ENCODE data around the gene DAB2.

Gene DAB2

GRCh38 chr5:39448506-39449128 is 23.8 kb upstream of the DAB2 start:
- TF ChIP-seq CTCF (IDR thresholded peaks at IDR 0.05; ENCODE audit: low read depth, low read length), result no peak
- no peak overlapping the region for H3K4me3 ChIP-seq (ENCODE audit: low read depth, low read length)

DNA sequence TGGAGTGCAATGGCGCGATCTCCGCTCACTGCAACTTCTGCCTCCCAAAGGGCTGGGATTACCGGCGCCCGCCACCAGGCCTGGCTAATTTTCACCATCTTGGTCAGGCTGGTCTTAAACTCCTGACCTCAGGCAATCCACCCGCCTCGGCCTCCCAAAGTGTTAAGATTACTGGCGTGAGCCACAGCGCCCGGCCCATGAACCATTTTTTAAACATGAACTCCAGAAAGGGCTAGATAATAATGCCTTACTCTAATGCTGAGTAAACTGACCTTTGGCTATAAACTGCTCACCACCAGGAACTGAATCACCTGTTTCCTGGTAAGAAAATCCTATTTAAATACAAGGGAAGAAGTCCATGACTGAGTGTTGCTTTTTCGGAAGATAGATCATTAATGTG is 23.2 kb upstream of the DAB2 start:
- no peak for TF ChIP-seq CTCF (IDR thresholded peaks at IDR 0.05; ENCODE audit: low read depth, low read length)
- H3K4me3 ChIP-seq (ENCODE audit: low read depth, low read length), result no peak overlapping the region

- no peak overlapping the region for H3K4me3 ChIP-seq (ENCODE audit: low read depth, low read length)
- TF ChIP-seq CTCF (IDR thresholded peaks at IDR 0.05; ENCODE audit: low read depth, low read length), result no peak
Measured at GRCh38 chr5:39447059-39447458, 22.3 kb upstream of the DAB2 start.

DNA sequence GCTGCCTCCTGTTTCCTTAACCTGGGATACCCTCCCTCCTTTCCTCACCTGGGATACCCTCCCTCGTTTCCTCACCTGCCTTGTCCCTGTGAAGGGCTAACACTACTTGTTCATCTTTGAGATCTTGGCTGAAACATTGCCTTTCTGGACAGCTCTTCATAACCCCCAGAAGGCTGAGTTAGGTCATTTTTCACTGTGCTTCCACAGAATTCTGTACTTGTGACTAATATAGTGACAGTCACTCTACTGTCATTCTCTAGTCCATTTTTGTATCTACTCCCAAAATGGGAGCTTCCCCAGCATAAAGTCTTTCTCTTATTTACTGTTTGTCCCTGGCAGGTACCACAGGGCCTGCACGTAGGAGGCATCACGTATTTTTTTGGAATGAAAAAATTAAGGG is 21.5 kb upstream of the DAB2 start:
- TF ChIP-seq CTCF (IDR thresholded peaks at IDR 0.05; ENCODE audit: low read depth, low read length), result no peak
- no peak overlapping the region for H3K4me3 ChIP-seq (ENCODE audit: low read depth, low read length)

DNA sequence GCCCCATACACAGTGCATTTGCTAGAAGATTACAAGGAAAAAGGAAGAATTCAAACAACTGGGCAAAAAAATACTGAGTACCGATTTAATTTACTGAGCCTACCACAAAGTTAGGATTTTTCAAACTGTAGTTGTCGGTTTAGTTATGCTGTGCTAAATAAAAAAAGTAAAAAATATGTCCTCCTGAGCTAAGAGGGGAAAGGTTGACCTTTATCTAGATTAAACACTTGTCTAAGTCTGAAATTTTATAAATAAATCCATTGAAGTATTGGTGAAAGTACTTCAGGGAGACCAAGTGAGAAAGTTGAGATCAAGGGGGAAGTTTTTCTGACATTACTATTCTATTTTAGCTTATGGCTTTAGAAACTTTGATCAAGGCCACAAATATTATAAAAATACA is 19.1 kb upstream of the DAB2 start:
- no peak overlapping the region for H3K4me3 ChIP-seq (ENCODE audit: low read depth, low read length)
- TF ChIP-seq CTCF (IDR thresholded peaks at IDR 0.05; ENCODE audit: low read depth, low read length), result no peak

- no peak for TF ChIP-seq CTCF (IDR thresholded peaks at IDR 0.05; ENCODE audit: low read depth, low read length)
- H3K4me3 ChIP-seq (ENCODE audit: low read depth, low read length), result no peak overlapping the region
Measured at GRCh38 chr5:39442991-39443390, 18.2 kb upstream of the DAB2 start.

- no peak overlapping the region for H3K4me3 ChIP-seq (ENCODE audit: low read depth, low read length)
- no peak for TF ChIP-seq CTCF (IDR thresholded peaks at IDR 0.05; ENCODE audit: low read depth, low read length)
Measured at GRCh38 chr5:39441838-39442237, 17.1 kb upstream of the DAB2 start.
